GM12864 (cell line): ENCODE measurements around the gene GLUD1.
"Not testable (repeated sequence)": the region's sequence is repeated elsewhere in the genome, so short reads cannot be mapped to it uniquely, and the experiment has no call there.

Experiments
- DNase-seq: peaks from one replicate; pipeline ENCODE4 v3.0.0-alpha.2; 2011; ENCODE audit warnings: low read depth
- H3K4me3 ChIP-seq: 2 replicates; pipeline ENCODE4 v1.5.1; 2011; ENCODE audit warnings: mild to moderate bottlenecking, low read depth, low read length, control low read depth
- CTCF ChIP-seq: IDR thresholded peaks from 2 replicates; pipeline ENCODE4 v1.5.1; 2011; ENCODE audit warnings: low read depth, mild to moderate bottlenecking, moderate library complexity, low read length, control low read depth, inconsistent platforms; ENCODE audit errors: missing control alignments

GLUD1 gene

GRCh38 chr10:87007674-87008073, 87.0 kb downstream of the GLUD1 start:
- DNase-seq, H3K4me3 ChIP-seq: not testable (repeated sequence)

GRCh38 chr10:87007124-87007523, 87.5 kb downstream of the GLUD1 start:
- H3K4me3 ChIP-seq, DNase-seq: not testable (repeated sequence)

- no peak for TF ChIP-seq CTCF
- DNase-seq: no peak
Measured at GRCh38 chr10:87000491-87000890, 94.2 kb downstream of the GLUD1 start.

More at GRCh38 chr10:87000491-87000890, 94.2 kb downstream of the GLUD1 start:
- no peak overlapping the region for H3K4me3 ChIP-seq
